Kidney tubule cell (primary cell): Measurements from ENCODE around the gene CLRN3.

ENCODE experiments used
- DNase-seq: peaks from one replicate; pipeline ENCODE4 v3.0.0-alpha.2; 2018; ENCODE audit warnings: low spot score

CLRN3 gene

DNA sequence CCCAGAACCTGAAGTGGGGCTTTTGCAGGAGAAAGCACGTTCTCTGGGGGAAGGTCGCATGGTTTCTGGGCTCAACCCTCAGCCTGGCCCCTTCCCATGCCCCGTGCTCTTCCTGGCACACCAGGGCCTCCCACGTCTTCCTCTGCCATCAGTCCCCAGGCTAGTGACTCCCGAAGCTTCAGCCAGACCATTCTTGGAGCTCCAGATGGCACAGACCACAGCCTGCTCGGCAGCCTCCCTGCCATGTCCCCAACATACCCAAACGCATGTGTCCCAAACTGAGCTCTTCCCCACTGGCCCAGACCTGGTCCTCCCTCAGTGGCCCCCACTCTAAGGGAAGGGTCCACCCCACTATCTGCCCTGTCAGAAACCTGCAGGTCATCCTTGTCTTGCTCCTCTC, 47.0 kb downstream of the CLRN3 start:
- no peak for DNase-seq

DNA sequence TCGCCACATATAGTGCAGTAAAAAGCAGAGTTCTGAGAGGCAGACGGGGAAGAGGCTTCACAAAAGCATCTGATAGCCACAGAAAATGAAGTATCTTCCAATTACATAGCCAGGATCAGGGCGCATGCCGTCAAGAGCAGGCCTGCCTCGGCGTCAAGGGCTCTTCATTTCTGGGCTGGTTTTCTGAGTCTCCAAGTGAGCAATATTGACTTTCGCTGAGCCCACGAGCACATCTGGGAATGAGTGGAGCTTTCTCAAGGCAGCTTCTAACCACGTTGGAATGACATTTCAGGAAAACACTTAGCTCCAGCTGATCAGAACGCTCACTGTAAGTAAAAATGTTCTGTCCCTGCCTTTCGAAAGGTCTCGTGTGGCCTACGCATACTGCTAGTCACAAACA, 51.9 kb downstream of the CLRN3 start:
- no peak for DNase-seq

DNA sequence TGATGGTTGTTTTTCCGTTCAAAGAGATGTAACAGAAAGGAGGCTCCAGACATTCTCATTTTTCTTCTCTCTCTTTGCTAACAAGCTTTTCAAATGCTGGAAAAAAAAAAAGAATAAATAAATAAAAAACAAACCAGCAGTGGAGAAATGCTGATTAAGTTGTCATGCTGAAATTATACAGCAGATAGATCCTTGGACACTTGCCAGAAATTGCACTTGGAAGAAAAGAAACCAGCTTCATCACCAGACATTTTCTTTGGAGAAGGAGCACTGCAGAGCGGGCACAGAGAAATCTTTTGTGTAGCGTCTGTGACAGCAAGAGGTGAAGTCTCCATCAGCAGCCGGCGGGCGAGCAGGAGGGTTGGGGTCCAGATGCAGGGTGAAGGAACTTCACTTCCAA, 55.8 kb downstream of the CLRN3 start:
- no peak for DNase-seq

DNA sequence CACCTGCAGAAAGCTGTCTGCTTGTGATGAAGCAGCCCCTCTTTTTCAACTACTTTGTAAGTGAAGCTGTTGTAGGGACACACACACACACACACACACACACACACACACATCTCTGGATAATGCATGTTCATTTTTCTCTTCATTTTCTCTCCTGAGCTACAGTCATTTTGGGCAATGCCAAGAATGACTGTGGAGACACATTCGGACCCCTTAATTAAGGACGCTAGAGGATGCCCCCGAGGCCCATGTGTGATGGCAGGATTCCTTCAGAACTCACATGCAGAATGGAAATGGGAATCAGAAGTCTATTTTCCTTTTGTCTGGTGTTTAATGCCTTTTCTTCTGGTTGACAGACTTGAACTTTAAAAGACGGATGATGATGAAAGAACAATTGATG, 56.6 kb downstream of the CLRN3 start:
- DNase-seq: no peak

DNA sequence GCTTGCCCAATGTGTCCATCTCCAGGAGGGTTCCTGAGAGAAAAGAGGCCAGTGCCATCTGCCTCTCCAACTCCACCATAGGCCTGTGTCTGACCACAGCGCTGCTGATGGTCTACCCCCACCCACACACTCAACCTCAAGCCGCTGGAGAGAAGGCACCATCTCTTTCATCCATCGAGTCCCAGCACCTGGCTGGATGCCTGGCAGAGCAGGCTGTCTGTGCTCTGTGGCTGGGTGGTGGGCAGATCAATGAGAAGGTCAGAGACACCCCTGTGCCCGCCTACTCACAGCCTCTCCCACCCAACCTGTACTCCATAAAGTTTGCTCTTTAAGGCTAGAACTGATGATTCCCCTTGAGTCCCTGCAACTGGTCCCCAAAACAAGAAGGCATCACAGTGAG, 58.0 kb downstream of the CLRN3 start:
- no peak for DNase-seq

DNA sequence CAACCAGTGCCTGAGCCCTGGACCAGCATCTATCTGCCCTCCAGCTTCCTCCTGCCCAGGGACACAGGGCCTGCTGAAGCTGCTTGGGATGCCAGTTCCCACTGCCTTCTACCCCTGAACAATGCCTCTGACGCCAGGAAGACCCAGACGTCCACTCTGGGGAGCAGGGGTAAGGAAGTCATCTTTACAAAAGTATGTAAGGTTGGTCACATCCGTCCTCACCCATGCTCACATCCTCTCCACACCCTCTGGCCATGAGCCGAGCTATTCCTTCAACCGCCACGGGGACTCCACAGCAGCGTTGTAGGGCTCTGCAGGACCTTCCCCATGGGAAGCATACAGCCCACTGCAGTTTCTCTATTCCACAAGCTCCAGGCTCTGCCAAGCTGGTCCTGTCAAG, 58.5 kb downstream of the CLRN3 start:
- no peak for DNase-seq

DNA sequence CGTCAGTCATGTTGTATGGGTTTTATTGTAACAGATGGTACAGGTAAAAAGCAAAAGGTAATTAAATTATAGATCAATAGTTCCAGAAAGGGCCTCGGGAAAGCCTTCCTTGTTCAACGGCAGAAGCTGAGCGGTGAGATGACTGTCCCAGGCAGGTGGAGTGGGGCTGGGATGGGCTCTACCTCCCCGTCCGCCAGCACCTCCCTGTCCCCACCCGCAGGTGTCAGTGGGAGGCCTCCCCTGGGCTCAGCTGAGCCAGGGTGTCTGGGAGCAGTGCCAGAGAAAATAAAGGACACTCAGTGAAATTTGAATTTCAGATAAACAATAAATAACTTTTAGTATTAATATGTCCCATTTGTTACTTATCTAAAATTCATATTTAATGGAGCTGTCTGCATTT, 58.9 kb downstream of the CLRN3 start:
- DNase-seq: no peak

DNA sequence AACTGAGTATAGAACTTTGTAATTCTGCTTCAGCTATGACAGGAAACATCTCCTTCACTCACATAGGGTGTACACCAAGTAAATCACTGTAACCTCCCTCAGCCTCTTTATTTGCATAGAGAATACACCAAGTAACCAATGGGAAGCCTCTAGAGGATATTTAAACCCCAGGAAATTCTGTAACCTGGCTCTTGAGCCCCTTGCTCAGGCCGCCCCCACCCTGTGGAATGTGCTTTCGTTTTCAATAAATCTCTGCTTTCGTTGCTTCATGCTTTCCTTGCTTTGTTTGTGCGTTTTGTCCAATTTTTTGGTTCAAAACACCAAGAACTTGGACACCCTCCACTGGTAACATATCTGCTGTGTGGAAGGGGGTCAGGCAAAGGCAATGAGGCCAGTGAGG, 60.2 kb downstream of the CLRN3 start:
- peak; percentile 5 for DNase-seq

DNA sequence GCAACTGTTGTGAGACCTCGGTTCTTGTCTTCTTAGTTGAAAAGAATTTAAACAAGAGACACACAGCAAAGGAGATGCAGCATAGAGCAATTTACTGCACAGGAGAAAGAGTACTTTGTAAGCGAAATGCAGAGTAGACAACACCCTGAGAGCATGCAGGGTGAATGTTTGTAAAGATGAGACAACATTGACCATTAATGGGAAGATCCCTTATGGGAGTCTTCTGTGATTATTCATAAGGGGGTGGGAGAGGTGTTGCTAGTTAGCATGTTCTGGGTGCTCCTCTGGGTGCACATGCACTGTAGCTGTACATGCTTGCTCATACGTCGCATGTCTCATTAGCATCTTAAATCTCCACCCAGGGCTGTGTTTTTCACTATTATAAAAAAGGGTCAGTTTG, 62.3 kb downstream of the CLRN3 start:
- no peak for DNase-seq
